Vagina (tissue), 2 donors: ENCODE results near the gene AKAP6.

Source experiments
- POLR2A ChIP-seq, 2 donors: fragments of 450-650 bp; IDR thresholded peaks; one replicate each; pipeline ENCODE4 v1.6.1; 2017; ENCODE audit warnings: antibody characterized with exemption in 2 of 2, mild to moderate bottlenecking in 2 of 2, moderate library complexity in 2 of 2
- TF ChIP-seq, protein P1 (sequence below), 3 experiments: fragments of 450-650 bp in 2 of 3; fragments of 200-600 bp in 1 of 3; sonication (generic) in 1 of 3; IDR thresholded peaks; one replicate each; pipeline ENCODE4 v1.5.1; 2017 to 2019; ENCODE audit warnings: antibody characterized with exemption in 3 of 3, mild to moderate bottlenecking in 2 of 3, moderate library complexity in 2 of 3

DNA sequence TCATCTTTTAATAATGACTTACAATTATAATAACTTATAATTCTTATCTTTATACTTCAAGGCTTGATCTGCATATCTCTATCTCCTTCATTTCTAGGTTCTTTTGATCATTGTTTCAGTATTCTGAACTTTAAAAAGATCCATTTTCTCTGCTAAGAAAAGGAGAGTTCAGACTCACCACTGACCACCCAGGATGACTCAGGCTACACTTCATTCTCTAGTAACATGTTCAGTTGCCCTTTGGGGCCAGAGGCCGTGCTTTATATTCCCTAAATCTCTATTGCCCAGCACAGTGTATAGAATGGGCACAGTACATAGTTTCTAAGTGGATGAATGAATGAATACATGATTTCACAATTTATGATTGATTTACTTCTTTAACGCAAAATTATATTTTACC is 268.7 kb downstream of the AKAP6 start:
- TF ChIP-seq, protein P1, sequence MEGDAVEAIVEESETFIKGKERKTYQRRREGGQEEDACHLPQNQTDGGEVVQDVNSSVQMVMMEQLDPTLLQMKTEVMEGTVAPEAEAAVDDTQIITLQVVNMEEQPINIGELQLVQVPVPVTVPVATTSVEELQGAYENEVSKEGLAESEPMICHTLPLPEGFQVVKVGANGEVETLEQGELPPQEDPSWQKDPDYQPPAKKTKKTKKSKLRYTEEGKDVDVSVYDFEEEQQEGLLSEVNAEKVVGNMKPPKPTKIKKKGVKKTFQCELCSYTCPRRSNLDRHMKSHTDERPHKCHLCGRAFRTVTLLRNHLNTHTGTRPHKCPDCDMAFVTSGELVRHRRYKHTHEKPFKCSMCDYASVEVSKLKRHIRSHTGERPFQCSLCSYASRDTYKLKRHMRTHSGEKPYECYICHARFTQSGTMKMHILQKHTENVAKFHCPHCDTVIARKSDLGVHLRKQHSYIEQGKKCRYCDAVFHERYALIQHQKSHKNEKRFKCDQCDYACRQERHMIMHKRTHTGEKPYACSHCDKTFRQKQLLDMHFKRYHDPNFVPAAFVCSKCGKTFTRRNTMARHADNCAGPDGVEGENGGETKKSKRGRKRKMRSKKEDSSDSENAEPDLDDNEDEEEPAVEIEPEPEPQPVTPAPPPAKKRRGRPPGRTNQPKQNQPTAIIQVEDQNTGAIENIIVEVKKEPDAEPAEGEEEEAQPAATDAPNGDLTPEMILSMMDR (IDR thresholded peaks at IDR 0.05) = no peak
- TF ChIP-seq POLR2A (IDR thresholded peaks at IDR 0.05) = no peak
